ENCODE results near the gene WDPCP. TPM values are rescaled to one million over a fixed set of nuclear protein-coding genes. Genes with fewer than 3 reads are reported as not detected.

WDPCP gene
- total RNA-seq, 1 donor from 2014 or later: 30.7 TPM

GRCh38 chr2:63622751-63623150 is 34.5 kb upstream of the WDPCP start:
- Mint-ChIP-seq H3K36me3 (peaks cover 25% of the 10 kb centered on the region), H3K4me3 (no peak overlapping the region), H3K27me3 (ENCODE audit: low read depth) (no peaks in the 10 kb centered on the region), H3K9me3 (peaks cover 39% of the 10 kb centered on the region), H3K4me1 (no peaks in the 10 kb centered on the region), H3K27ac (no peak overlapping the region)
- DNase-seq (ENCODE audit: low spot score in 2 of 2, unreplicated experiment in 2 of 2): no peak
- TF ChIP-seq CTCF (IDR thresholded peaks at IDR 0.05; ENCODE audit: unreplicated experiment): no peak

GRCh38 chr2:63619328-63619727 is 31.1 kb upstream of the WDPCP start:
- Mint-ChIP-seq H3K4me1 (peaks cover 25% of the 10 kb centered on the region), H3K27ac (no peak overlapping the region), H3K9me3 (peaks cover 23% of the 10 kb centered on the region), H3K36me3 (peaks cover 25% of the 10 kb centered on the region), H3K4me3 (no peak overlapping the region), H3K27me3 (ENCODE audit: low read depth) (no peaks in the 10 kb centered on the region)
- TF ChIP-seq CTCF (IDR thresholded peaks at IDR 0.05; ENCODE audit: unreplicated experiment): no peak
- DNase-seq (ENCODE audit: low spot score in 2 of 2, unreplicated experiment in 2 of 2): no peak

- Mint-ChIP-seq H3K36me3 (peaks cover 19% of the 10 kb centered on the region), H3K4me3 (no peak overlapping the region), H3K27ac (peak overlapping the region; percentile 82), H3K4me1 (peaks cover 41% of the 10 kb centered on the region), H3K27me3 (ENCODE audit: low read depth) (no peaks in the 10 kb centered on the region), H3K9me3 (peaks cover 17% of the 10 kb centered on the region)
- no peak for DNase-seq (ENCODE audit: low spot score in 2 of 2, unreplicated experiment in 2 of 2)
- TF ChIP-seq CTCF (IDR thresholded peaks at IDR 0.05; ENCODE audit: unreplicated experiment): no peak
Measured at GRCh38 chr2:63617366-63617765, 29.1 kb upstream of the WDPCP start.

GRCh38 chr2:63614983-63615945 is 27.0 kb upstream of the WDPCP start:
- peak overlapping the region; percentile 99 for H3K27ac Mint-ChIP-seq
- H3K36me3 Mint-ChIP-seq: peaks cover 14% of the 10 kb centered on the region
- H3K4me3 Mint-ChIP-seq: peak overlapping the region; percentile 56
- H3K4me1 Mint-ChIP-seq: peaks cover 41% of the 10 kb centered on the region
- DNase-seq (ENCODE audit: low spot score in 2 of 2, unreplicated experiment in 2 of 2): no peak
- peaks cover 21% of the 10 kb centered on the region for H3K9me3 Mint-ChIP-seq
- TF ChIP-seq CTCF (IDR thresholded peaks at IDR 0.05; ENCODE audit: unreplicated experiment): no peak
- no peaks in the 10 kb centered on the region for H3K27me3 Mint-ChIP-seq (ENCODE audit: low read depth)

- no peaks in the 10 kb centered on the region for H3K27me3 Mint-ChIP-seq (ENCODE audit: low read depth)
- H3K9me3 Mint-ChIP-seq: peaks cover 20% of the 10 kb centered on the region
- H3K4me3 Mint-ChIP-seq: peak overlapping the region; percentile 56
- peaks cover 12% of the 10 kb centered on the region for H3K36me3 Mint-ChIP-seq
- no peak for DNase-seq (ENCODE audit: low spot score in 2 of 2, unreplicated experiment in 2 of 2)
- TF ChIP-seq CTCF (IDR thresholded peaks at IDR 0.05; ENCODE audit: unreplicated experiment): no peak
- H3K4me1 Mint-ChIP-seq: peaks cover 41% of the 10 kb centered on the region
- peak overlapping the region; percentile 99 for H3K27ac Mint-ChIP-seq
Measured at GRCh38 chr2:63614448-63614968, 26.2 kb upstream of the WDPCP start.

All from mesothelial cell of epicardium (in vitro differentiated cells).